Neutrophil (primary cell): ENCODE data around the gene HLA-DOA.

ENCODE experiments used
- H3K27ac ChIP-seq: fragments of 200-600 bp; sonication (generic); 2 replicates; pipeline ENCODE4 v1.5.1; 2016; ENCODE audit warnings: mild to moderate bottlenecking, moderate library complexity
- H3K27me3 ChIP-seq: fragments of 200-600 bp; sonication (generic); 2 replicates; pipeline ENCODE4 v1.6.0; 2016; ENCODE audit warnings: mild to moderate bottlenecking
- H3K36me3 ChIP-seq: fragments of 200-600 bp; sonication (generic); 2 replicates; pipeline ENCODE4 v1.5.1; 2017
- H3K4me1 ChIP-seq, 2 experiments: fragments of 200-600 bp in 1 of 2; sonication (generic) in 1 of 2; 1 replicate in 1 of 2; 2 replicates in 1 of 2; pipeline versions ENCODE4 v1.5.1 to v1.6.1; 2013 to 2016; ENCODE audit warnings: low read depth in 1 of 2, low read length in 1 of 2, mild to moderate bottlenecking in 1 of 2, moderate library complexity in 1 of 2; ENCODE audit not compliant: control insufficient read depth in 1 of 2, insufficient read depth in 1 of 2
- H3K4me3 ChIP-seq, 2 experiments: fragments of 200-600 bp in 1 of 2; sonication (generic) in 1 of 2; 1 replicate in 1 of 2; 2 replicates in 1 of 2; pipeline ENCODE4 v1.5.1; 2013 to 2016; ENCODE audit warnings: low read depth in 1 of 2, low read length in 1 of 2, mild to moderate bottlenecking in 1 of 2, moderate library complexity in 1 of 2
- H3K9me3 ChIP-seq: fragments of 200-600 bp; sonication (generic); 2 replicates; pipeline ENCODE4 v1.5.1; 2016
- TF ChIP-seq, protein P1 (sequence below): fragments of 200-600 bp; sonication (generic); IDR thresholded peaks from 2 replicates; pipeline ENCODE4 v1.5.1; 2016; ENCODE audit warnings: antibody characterized with exemption

Gene HLA-DOA

GRCh38 chr6:33030245-33030644, 20.9 kb upstream of the HLA-DOA start:
- H3K27me3 ChIP-seq: peaks cover 9% of the 10 kb centered on the region
- TF ChIP-seq, protein P1, sequence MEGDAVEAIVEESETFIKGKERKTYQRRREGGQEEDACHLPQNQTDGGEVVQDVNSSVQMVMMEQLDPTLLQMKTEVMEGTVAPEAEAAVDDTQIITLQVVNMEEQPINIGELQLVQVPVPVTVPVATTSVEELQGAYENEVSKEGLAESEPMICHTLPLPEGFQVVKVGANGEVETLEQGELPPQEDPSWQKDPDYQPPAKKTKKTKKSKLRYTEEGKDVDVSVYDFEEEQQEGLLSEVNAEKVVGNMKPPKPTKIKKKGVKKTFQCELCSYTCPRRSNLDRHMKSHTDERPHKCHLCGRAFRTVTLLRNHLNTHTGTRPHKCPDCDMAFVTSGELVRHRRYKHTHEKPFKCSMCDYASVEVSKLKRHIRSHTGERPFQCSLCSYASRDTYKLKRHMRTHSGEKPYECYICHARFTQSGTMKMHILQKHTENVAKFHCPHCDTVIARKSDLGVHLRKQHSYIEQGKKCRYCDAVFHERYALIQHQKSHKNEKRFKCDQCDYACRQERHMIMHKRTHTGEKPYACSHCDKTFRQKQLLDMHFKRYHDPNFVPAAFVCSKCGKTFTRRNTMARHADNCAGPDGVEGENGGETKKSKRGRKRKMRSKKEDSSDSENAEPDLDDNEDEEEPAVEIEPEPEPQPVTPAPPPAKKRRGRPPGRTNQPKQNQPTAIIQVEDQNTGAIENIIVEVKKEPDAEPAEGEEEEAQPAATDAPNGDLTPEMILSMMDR: no peak
- no peaks in the 10 kb centered on the region for H3K4me1 ChIP-seq
- H3K9me3 ChIP-seq: no peaks in the 10 kb centered on the region
- H3K4me3 ChIP-seq: no peak overlapping the region
- H3K27ac ChIP-seq: no peak overlapping the region
- H3K36me3 ChIP-seq: no peaks in the 10 kb centered on the region

DNA sequence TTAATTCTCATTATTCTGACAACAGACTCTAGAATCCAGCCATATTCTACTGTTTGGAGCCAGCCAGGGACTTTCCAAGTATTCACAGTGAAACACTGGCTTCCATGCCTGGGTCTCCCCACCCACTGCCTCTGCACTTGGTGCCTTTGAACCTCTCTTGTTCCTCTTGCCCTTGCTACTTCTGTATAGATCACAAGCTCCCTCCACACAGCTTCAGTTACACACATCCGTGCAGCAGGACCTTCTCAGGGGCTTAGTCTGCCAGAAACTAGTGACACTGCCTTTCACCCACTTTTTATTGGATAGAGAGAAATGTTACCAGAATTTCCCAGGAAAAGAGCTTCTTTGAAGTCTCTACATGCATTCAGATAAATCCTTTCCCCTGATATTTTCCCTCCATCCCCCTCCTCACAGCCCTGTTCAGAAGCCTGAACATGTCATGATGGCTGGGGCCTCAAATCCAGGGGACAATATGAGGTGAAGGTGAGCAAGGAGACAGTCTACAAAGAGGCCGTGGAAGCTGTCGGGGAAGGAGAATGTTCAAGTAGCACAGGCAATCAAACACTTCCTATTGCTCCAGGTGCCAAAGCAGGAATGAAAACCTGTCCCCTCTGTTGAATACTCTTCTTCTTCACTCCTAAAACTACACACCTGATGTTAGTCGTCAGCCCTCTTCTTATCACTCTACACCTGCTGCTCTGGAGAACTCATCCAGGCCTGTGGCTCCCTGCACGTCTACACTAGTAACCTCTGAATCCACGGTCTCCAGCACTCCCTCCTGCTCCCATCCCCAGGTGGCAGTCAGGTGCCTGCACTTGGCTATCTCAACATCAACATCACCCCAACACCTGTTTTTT, 20.2 kb upstream of the HLA-DOA start:
- no peaks in the 10 kb centered on the region for H3K4me1 ChIP-seq
- TF ChIP-seq, protein P1: no peak
- H3K27me3 ChIP-seq: peaks cover 9% of the 10 kb centered on the region
- no peaks in the 10 kb centered on the region for H3K9me3 ChIP-seq
- no peak overlapping the region for H3K4me3 ChIP-seq
- no peaks in the 10 kb centered on the region for H3K36me3 ChIP-seq
- no peak overlapping the region for H3K27ac ChIP-seq

DNA sequence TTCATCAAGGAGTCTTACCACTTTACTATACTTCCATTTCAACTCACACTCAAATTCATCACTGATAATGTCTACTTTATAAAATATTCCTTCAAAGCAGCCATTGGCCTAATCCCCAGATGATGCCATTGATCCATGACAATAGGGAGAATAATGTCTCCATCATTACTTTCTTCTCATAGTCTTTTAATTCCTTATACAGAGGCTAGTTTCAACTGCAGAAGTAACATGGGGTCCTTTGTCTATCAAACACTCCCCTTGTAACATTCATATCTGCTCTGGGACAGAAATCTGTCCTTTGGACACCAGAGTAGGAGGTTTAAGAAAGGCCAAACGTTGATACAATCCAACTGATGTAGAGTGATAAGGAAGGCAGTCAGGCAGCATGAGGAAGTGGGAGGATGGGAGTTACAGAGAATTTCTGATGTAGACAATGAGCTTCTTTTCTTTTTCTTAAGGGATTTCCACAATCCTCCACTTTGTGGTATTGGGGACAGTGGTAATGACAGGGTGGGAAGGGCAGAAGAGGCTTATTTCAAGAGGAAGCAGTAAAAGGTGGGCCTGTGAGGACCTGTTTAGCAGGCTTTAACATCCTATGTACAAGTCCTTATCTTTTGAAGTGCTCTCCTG, 18.9 kb upstream of the HLA-DOA start:
- peaks cover 9% of the 10 kb centered on the region for H3K27me3 ChIP-seq
- no peaks in the 10 kb centered on the region for H3K4me1 ChIP-seq
- TF ChIP-seq, protein P1: no peak
- H3K36me3 ChIP-seq: no peaks in the 10 kb centered on the region
- no peaks in the 10 kb centered on the region for H3K9me3 ChIP-seq
- H3K27ac ChIP-seq: no peak overlapping the region
- H3K4me3 ChIP-seq: no peak overlapping the region

- Histone ChIP-seq H3K27me3 (peaks cover 1% of the 10 kb centered on the region), H3K9me3 (no peaks in the 10 kb centered on the region), H3K36me3 (no peaks in the 10 kb centered on the region), H3K4me3 (no peak overlapping the region), H3K27ac (no peak overlapping the region), H3K4me1 (peaks cover under 1 to 1% of the 10 kb centered on the region in 2 experiments)
- TF ChIP-seq, protein P1: no peak
These were observed 15.1 kb upstream of the HLA-DOA start for GRCh38 chr6:33024521-33024920.

GRCh38 chr6:33023536-33023935, 14.1 kb upstream of the HLA-DOA start:
- Histone ChIP-seq H3K4me1 (peaks cover 10 to 11% of the 10 kb centered on the region in 2 experiments), H3K36me3 (no peaks in the 10 kb centered on the region), H3K9me3 (no peaks in the 10 kb centered on the region), H3K27me3 (no peaks in the 10 kb centered on the region), H3K4me3 (no peak overlapping the region), H3K27ac (no peak overlapping the region)
- TF ChIP-seq, protein P1: no peak
